Calu3 (cell line): ENCODE measurements around the gene RPS6KA1. TPM values are rescaled to one million over a fixed set of nuclear protein-coding genes. Genes with fewer than 3 reads are reported as not detected.
A peak's percentile ranks its signal among the peaks of the same experiment; 100 is the strongest.

ENCODE experiments used
- BruUV-seq: library from RNA; stranded (reverse); fragments of 400-500 nt; replicated peaks from 2 replicates; lab custom pipeline; 2021; lab: Mats Ljungman, UMichigan
- CTCF ChIA-PET: fragments of 300-600 bp; sonication (Branson Sonifier 250); formaldehyde crosslinking; loops from one replicate; lab custom pipeline; 2022; ENCODE audit warnings: antibody characterized with exemption; lab: Charles Lee
- DNase-seq: peaks from one replicate; pipeline ENCODE4 v3.0.0; 2022
- H3K27ac Mint-ChIP-seq: one replicate; pipeline ENCODE4 v1.8.0; 2022; ENCODE audit warnings: mixed read lengths; ENCODE audit not compliant: unreplicated experiment
- H3K27me3 Mint-ChIP-seq: one replicate; pipeline ENCODE4 v1.8.0; 2022; ENCODE audit warnings: mixed read lengths; ENCODE audit not compliant: unreplicated experiment
- H3K36me3 Mint-ChIP-seq: one replicate; pipeline ENCODE4 v1.8.0; 2022; ENCODE audit warnings: mild to moderate bottlenecking, moderate library complexity, mixed read lengths; ENCODE audit not compliant: insufficient read depth, unreplicated experiment
- H3K4me1 Mint-ChIP-seq: one replicate; pipeline ENCODE4 v1.8.0; 2022; ENCODE audit warnings: mild to moderate bottlenecking, low read depth, mixed read lengths; ENCODE audit not compliant: unreplicated experiment
- H3K4me3 Mint-ChIP-seq: one replicate; pipeline ENCODE4 v1.8.0; 2022; ENCODE audit warnings: mild to moderate bottlenecking, low read depth, moderate library complexity, mixed read lengths; ENCODE audit not compliant: unreplicated experiment
- H3K9me3 Mint-ChIP-seq: one replicate; pipeline ENCODE4 v1.8.0; 2022; ENCODE audit warnings: low read depth, mixed read lengths; ENCODE audit not compliant: unreplicated experiment
- intact Hi-C: fragments of 100-400 bp; cut with micrococcal nuclease; formaldehyde crosslinking; loops from one replicate; pipeline ENCODE4 v1.10.0; 2022; ENCODE audit not compliant: unreplicated experiment
- total RNA-seq: library from RNA; stranded (reverse); gene quantifications from 2 replicates; pipeline ENCODE4 v1.2.3, GENCODE V29; 2022
- TF ChIP-seq, protein P1 (sequence below): fragments of 200-600 bp; IDR thresholded peaks from one replicate; pipeline ENCODE4 v1.8.0; 2022; ENCODE audit warnings: antibody characterized with exemption; ENCODE audit not compliant: unreplicated experiment

RPS6KA1 gene
- total RNA-seq, 1 experiment from 2014 or later: 28.1 TPM

DNA sequence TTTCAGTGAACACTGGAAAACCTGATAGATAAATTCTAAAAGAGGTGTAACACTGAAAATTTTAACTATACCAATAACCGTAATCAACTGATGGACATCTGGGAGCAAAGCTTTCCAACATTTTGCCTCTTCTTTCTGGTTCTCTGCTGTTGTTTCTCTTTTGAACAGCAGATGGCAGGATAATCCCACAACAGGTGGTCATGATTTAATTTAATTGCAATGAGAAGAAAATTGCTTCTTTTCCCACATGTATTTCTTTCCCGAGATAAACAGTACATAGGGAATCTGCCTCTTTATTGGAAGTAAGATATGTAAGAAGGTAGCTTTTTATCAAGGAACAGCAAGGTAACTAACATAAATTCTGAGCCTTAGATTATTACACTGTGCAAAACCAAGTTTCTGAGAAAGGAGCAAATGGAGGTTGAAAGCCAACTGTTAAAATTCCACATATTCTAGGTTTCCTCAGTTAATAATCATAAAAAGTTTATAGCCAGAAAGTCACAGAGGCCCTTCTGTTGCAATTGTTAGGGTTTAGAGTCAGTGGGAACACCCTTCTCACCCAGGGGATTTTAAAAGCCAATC lies 72.9 kb downstream of the RPS6KA1 start:
- BruUV-seq: no TSS peak
- Mint-ChIP-seq H3K4me3 (no peak overlapping the region), H3K9me3 (no peaks in the 10 kb centered on the region), H3K27me3 (no peaks in the 10 kb centered on the region), H3K4me1 (no peaks in the 10 kb centered on the region), H3K36me3 (no peaks in the 10 kb centered on the region), H3K27ac (no peak overlapping the region)
- peak; percentile 45 for DNase-seq
- TF ChIP-seq, protein P1, sequence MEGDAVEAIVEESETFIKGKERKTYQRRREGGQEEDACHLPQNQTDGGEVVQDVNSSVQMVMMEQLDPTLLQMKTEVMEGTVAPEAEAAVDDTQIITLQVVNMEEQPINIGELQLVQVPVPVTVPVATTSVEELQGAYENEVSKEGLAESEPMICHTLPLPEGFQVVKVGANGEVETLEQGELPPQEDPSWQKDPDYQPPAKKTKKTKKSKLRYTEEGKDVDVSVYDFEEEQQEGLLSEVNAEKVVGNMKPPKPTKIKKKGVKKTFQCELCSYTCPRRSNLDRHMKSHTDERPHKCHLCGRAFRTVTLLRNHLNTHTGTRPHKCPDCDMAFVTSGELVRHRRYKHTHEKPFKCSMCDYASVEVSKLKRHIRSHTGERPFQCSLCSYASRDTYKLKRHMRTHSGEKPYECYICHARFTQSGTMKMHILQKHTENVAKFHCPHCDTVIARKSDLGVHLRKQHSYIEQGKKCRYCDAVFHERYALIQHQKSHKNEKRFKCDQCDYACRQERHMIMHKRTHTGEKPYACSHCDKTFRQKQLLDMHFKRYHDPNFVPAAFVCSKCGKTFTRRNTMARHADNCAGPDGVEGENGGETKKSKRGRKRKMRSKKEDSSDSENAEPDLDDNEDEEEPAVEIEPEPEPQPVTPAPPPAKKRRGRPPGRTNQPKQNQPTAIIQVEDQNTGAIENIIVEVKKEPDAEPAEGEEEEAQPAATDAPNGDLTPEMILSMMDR: peak; percentile 47
- intact Hi-C loops: loop anchor here (1.0 to 2.0 kb wide), 2 partner anchors 74 to 187 kb away; no protein-coding TSS in a partner anchor
- CTCF ChIA-PET: interaction anchor here (0.7 to 2.0 kb wide), 6 partner anchors 25 to 196 kb away, joined by 4 to 17 read pairs (median 6); partner anchors contain the start of gene PIGV

DNA sequence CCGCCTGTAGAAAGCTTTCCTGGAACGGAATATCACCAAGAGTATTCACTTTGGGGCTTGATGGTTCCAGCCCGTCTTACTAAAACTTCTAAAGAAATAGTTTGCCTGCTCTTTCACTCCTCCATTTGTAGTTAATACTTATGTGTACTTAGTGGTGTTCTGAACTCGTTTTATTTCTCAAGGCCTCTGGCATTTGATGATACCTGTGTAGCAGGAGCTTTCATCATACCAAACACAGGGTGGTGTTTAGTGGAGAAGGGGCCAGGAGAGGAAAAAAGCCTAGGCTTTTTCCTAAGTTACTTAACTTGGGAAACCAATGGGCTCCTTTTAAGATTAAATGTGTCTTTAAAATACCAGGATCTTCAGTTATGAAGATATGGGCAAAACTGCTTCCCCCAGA lies 74.3 kb downstream of the RPS6KA1 start:
- CTCF ChIA-PET: interaction anchor here (0.7 to 1.6 kb wide), 2 partner anchors 185 kb away, joined by 3 to 5 read pairs; no protein-coding TSS in a partner anchor
- H3K27ac Mint-ChIP-seq: no peak overlapping the region
- no peaks in the 10 kb centered on the region for H3K36me3 Mint-ChIP-seq

DNA sequence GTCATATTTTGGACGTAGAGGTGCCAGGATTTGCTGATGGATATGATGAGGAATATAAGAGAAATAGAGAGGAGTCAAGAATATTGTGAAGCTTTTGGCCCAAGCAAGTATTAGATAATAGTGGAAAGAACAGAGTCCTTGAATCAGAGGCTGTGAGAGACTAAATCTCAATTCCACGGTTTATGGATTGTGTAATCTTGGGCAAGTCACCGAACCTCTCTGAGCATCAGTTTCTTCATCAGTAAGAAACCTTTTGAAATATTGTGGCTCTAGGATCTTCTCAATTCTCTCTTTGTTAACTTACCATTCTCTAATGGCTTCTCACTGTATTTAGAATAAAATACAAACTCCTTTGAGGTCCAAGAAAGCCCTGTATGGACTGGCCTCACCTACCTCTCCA lies 77.6 kb downstream of the RPS6KA1 start:
- H3K4me3 Mint-ChIP-seq: no peak overlapping the region
- H3K36me3 Mint-ChIP-seq: no peaks in the 10 kb centered on the region
- CTCF ChIA-PET: no interaction called here
- no peak for DNase-seq
- intact Hi-C loops: no loop called here
- H3K9me3 Mint-ChIP-seq: no peaks in the 10 kb centered on the region
- TF ChIP-seq, protein P1: no peak
- H3K27ac Mint-ChIP-seq: no peak overlapping the region
- peaks cover 11% of the 10 kb centered on the region for H3K27me3 Mint-ChIP-seq
- H3K4me1 Mint-ChIP-seq: no peaks in the 10 kb centered on the region
- no TSS peak for BruUV-seq

More for the DNA sequence above, 74.3 kb downstream of the RPS6KA1 start:
- Mint-ChIP-seq H3K27me3 (no peaks in the 10 kb centered on the region), H3K4me3 (no peak overlapping the region), H3K9me3 (no peaks in the 10 kb centered on the region), H3K4me1 (no peaks in the 10 kb centered on the region)
- DNase-seq: no peak
- TF ChIP-seq, protein P1: no peak
- intact Hi-C loops: loop anchor here (2.0 kb wide), 1 partner anchor 73 kb away; no protein-coding TSS in a partner anchor
- BruUV-seq: no TSS peak

DNA sequence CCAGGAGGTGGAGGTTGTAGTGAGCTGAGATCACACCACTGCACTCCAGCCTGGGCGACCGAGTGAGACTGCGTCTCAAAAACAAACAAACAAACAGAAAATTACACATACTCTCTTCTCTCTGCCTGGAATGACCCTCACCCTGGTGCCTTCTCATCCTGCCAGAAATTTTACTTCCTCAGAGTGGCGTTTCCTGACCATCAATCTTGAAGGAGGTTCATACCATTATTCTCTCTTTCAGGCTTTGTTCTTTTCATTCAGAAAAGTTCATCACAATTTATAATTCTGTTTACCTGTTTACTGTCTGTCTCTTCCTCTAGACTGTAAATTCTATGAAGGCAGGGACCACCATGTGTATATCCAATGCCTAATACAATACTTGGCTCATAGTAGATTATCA lies 79.3 kb downstream of the RPS6KA1 start:
- TF ChIP-seq, protein P1: no peak
- Mint-ChIP-seq H3K27ac (no peak overlapping the region), H3K9me3 (no peaks in the 10 kb centered on the region), H3K4me3 (no peak overlapping the region), H3K36me3 (no peaks in the 10 kb centered on the region), H3K27me3 (peaks cover 14% of the 10 kb centered on the region), H3K4me1 (no peaks in the 10 kb centered on the region)
- DNase-seq: no peak
- no TSS peak for BruUV-seq
- CTCF ChIA-PET: interaction anchor here (0.7 kb wide), 1 partner anchor 89 kb away, joined by 3 read pairs; no protein-coding TSS in a partner anchor
- intact Hi-C loops: no loop called here
